Endodermal cell (in vitro differentiated cells): Measurements from ENCODE around the gene RPGR. TPM values are rescaled to one million over a fixed set of nuclear protein-coding genes. Genes with fewer than 3 reads are reported as not detected.

Experiments
- DNase-seq: peaks from one replicate; pipeline ENCODE4 v3.0.0-alpha.2; 2017
- H3K27ac ChIP-seq: 2 replicates; pipeline ENCODE4 v1.5.1; 2013; ENCODE audit warnings: mild to moderate bottlenecking, low read depth, low read length, moderate library complexity
- H3K27me3 ChIP-seq: 2 replicates; pipeline ENCODE4 v1.6.1; 2013; ENCODE audit warnings: mild to moderate bottlenecking, low read length, moderate library complexity; ENCODE audit not compliant: insufficient read depth, control insufficient read depth, poor library complexity, severe bottlenecking
- H3K36me3 ChIP-seq: 2 replicates; pipeline ENCODE4 v1.7.0; 2013; ENCODE audit warnings: mild to moderate bottlenecking, low read length, moderate library complexity; ENCODE audit not compliant: control insufficient read depth, insufficient read depth
- H3K4me1 ChIP-seq: one replicate; pipeline ENCODE4 v1.7.0; 2013; ENCODE audit warnings: low read length; ENCODE audit not compliant: control insufficient read depth, insufficient read depth
- H3K4me3 ChIP-seq: 2 replicates; pipeline ENCODE4 v1.5.1; 2013; ENCODE audit warnings: mild to moderate bottlenecking, low read length, moderate library complexity
- H3K9ac ChIP-seq: 2 replicates; pipeline ENCODE4 v1.6.1; 2013; ENCODE audit warnings: mild to moderate bottlenecking, low read length, moderate library complexity; ENCODE audit not compliant: poor library complexity, severe bottlenecking; ENCODE audit errors: extremely low read depth
- H3K9me3 ChIP-seq: 2 replicates; pipeline ENCODE4 v1.6.1; 2013; ENCODE audit warnings: mild to moderate bottlenecking, low read length, moderate library complexity; ENCODE audit not compliant: control insufficient read depth
- H3K27ac Mint-ChIP-seq: 2 replicates; pipeline ENCODE4 v1.8.0; 2020; ENCODE audit warnings: mixed read lengths
- H3K27me3 Mint-ChIP-seq: 2 replicates; pipeline ENCODE4 v1.8.0; 2021; ENCODE audit warnings: mild to moderate bottlenecking, mixed read lengths; ENCODE audit not compliant: insufficient read depth
- H3K36me3 Mint-ChIP-seq: 2 replicates; pipeline ENCODE4 v1.8.0; 2020; ENCODE audit warnings: low read depth, mixed read lengths
- H3K4me1 Mint-ChIP-seq: 2 replicates; pipeline ENCODE4 v1.8.0; 2020; ENCODE audit warnings: mixed read lengths
- H3K4me3 Mint-ChIP-seq: 2 replicates; pipeline ENCODE4 v1.8.0; 2020; ENCODE audit warnings: mild to moderate bottlenecking, moderate library complexity, mixed read lengths
- H3K9me3 Mint-ChIP-seq: 2 replicates; pipeline ENCODE4 v1.8.0; 2020; ENCODE audit warnings: mild to moderate bottlenecking, mixed read lengths
- WGBS, 2 experiments: methylation state at CpG; one replicate each; pipeline versions ENCODE4 v1.1.5 to v1.1.7; 2013; ENCODE audit warnings: missing lambda C conversion rate in 2 of 2, mixed read lengths in 1 of 2; ENCODE audit not compliant: insufficient coverage in 1 of 2, insufficient read length in 1 of 2; 5-methylcytosine and 5-hydroxymethylcytosine counted together
- total RNA-seq, 2 donors: library from RNA; stranded (reverse); fragmentation: NEBNext Ultra II Directional in 1 of 2; extraction: Animal tissue kit (Norgen Biotek cat#: 25700) in 1 of 2; gene quantifications; 2 replicates in 1 of 2; 3 replicates in 1 of 2; pipeline ENCODE4 v1.2.1, GENCODE V29; 2021
- TF ChIP-seq, protein P1 (sequence below): fragments of 200-600 bp; sonication (generic); conservative IDR thresholded peaks from 2 replicates; pipeline ENCODE4 v1.5.0; 2021; ENCODE audit warnings: antibody characterized with exemption, mild to moderate bottlenecking

Gene RPGR
- total RNA-seq, 2 donors from 2014 or later = 12.3 to 20.5 TPM

GRCh38 chrX:38256019-38256418 lies 71.3 kb downstream of the RPGR start:
- 91% methylated on average over 23 of the region's 30 CpGs; no CpG with 5 or more reads in 1 of the 2 experiments for WGBS, 2 experiments
- TF ChIP-seq, protein P1, sequence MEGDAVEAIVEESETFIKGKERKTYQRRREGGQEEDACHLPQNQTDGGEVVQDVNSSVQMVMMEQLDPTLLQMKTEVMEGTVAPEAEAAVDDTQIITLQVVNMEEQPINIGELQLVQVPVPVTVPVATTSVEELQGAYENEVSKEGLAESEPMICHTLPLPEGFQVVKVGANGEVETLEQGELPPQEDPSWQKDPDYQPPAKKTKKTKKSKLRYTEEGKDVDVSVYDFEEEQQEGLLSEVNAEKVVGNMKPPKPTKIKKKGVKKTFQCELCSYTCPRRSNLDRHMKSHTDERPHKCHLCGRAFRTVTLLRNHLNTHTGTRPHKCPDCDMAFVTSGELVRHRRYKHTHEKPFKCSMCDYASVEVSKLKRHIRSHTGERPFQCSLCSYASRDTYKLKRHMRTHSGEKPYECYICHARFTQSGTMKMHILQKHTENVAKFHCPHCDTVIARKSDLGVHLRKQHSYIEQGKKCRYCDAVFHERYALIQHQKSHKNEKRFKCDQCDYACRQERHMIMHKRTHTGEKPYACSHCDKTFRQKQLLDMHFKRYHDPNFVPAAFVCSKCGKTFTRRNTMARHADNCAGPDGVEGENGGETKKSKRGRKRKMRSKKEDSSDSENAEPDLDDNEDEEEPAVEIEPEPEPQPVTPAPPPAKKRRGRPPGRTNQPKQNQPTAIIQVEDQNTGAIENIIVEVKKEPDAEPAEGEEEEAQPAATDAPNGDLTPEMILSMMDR = no peak

GRCh38 chrX:38249965-38250364 lies 77.3 kb downstream of the RPGR start:
- H3K36me3 ChIP-seq = no peaks in the 10 kb centered on the region
- no peaks in the 10 kb centered on the region for H3K9me3 ChIP-seq
- Mint-ChIP-seq H3K27me3 (no peaks in the 10 kb centered on the region), H3K4me1 (no peaks in the 10 kb centered on the region), H3K36me3 (no peaks in the 10 kb centered on the region), H3K4me3 (no peak overlapping the region), H3K27ac (no peak overlapping the region), H3K9me3 (peaks cover 47% of the 10 kb centered on the region)
- TF ChIP-seq, protein P1 = no peak
- H3K9ac ChIP-seq = no peak overlapping the region
- H3K4me3 ChIP-seq = no peak overlapping the region
- no peaks in the 10 kb centered on the region for H3K27me3 ChIP-seq
- no peak for DNase-seq
- H3K4me1 ChIP-seq = no peaks in the 10 kb centered on the region
- no peak overlapping the region for H3K27ac ChIP-seq
- WGBS, 2 experiments = 89% methylated on average over 2 of the region's 2 CpGs; no CpG with 5 or more reads in 1 of the 2 experiments

More at GRCh38 chrX:38256019-38256418, 71.3 kb downstream of the RPGR start:
- Histone ChIP-seq H3K27me3 (no peaks in the 10 kb centered on the region), H3K36me3 (no peaks in the 10 kb centered on the region), H3K9me3 (no peaks in the 10 kb centered on the region), H3K27ac (no peak overlapping the region), H3K4me3 (no peak overlapping the region), H3K4me1 (no peaks in the 10 kb centered on the region), H3K9ac (no peak overlapping the region)
- DNase-seq = no peak
- Mint-ChIP-seq H3K4me1 (no peaks in the 10 kb centered on the region), H3K36me3 (no peaks in the 10 kb centered on the region), H3K4me3 (no peak overlapping the region), H3K27ac (no peak overlapping the region), H3K27me3 (no peaks in the 10 kb centered on the region), H3K9me3 (peaks cover 38% of the 10 kb centered on the region)

DNA sequence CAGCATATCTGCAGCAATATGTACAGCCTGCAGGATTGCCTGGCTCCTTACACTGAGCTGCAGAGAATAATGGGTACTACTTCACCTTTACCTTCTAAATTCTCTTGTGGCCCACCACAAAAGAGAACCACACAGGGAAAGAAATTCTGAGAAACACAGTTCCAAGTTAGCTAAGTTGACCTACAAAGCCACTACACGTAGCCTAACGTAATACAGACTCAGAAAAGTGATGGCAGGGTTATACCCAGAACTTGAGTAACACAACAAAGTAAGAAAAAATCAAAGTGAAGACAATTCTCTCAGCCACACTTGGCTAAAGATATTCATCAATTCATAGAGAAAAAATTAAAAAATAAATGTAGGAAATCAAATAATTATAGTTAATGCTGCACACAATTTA lies 80.3 kb downstream of the RPGR start:
- Mint-ChIP-seq H3K4me1 (no peaks in the 10 kb centered on the region), H3K4me3 (no peak overlapping the region), H3K27me3 (no peaks in the 10 kb centered on the region), H3K36me3 (no peaks in the 10 kb centered on the region), H3K27ac (no peak overlapping the region), H3K9me3 (peaks cover 45% of the 10 kb centered on the region)
- H3K4me3 ChIP-seq = no peak overlapping the region
- H3K9me3 ChIP-seq = no peaks in the 10 kb centered on the region
- H3K4me1 ChIP-seq = no peaks in the 10 kb centered on the region
- no peak overlapping the region for H3K9ac ChIP-seq
- TF ChIP-seq, protein P1 = no peak
- DNase-seq = no peak
- H3K27me3 ChIP-seq = no peaks in the 10 kb centered on the region
- 89% methylated on average over 2 of the region's 2 CpGs; no CpG with 5 or more reads in 1 of the 2 experiments for WGBS, 2 experiments
- H3K27ac ChIP-seq = no peak overlapping the region
- H3K36me3 ChIP-seq = no peaks in the 10 kb centered on the region
